T-helper 9 cell (primary cell): ENCODE data around the gene SF3B4.

Source experiments
- DNase-seq: peaks from one replicate; pipeline ENCODE4 v3.0.0-alpha.2; 2020

Gene SF3B4

DNA sequence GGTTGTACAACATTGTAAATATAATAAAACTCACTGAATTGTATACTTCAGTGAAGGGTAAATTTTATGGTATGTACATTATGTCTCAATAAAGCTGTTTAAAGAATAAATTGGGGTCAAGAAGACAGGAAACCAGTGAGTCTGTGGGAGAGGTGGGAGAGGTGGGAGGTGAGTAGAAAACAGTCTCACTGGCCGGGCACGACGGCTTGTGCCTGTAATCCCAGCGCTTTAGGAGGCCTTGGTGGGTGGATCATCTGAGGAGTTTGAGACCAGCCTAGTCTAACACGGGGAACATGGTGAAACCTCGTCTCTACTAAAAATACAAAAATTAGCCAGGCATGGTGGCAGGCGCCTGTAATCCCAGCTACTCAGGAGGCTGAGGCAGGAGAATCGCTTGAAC is 4.9 kb upstream of the SF3B4 start:
- no peak for DNase-seq

DNA sequence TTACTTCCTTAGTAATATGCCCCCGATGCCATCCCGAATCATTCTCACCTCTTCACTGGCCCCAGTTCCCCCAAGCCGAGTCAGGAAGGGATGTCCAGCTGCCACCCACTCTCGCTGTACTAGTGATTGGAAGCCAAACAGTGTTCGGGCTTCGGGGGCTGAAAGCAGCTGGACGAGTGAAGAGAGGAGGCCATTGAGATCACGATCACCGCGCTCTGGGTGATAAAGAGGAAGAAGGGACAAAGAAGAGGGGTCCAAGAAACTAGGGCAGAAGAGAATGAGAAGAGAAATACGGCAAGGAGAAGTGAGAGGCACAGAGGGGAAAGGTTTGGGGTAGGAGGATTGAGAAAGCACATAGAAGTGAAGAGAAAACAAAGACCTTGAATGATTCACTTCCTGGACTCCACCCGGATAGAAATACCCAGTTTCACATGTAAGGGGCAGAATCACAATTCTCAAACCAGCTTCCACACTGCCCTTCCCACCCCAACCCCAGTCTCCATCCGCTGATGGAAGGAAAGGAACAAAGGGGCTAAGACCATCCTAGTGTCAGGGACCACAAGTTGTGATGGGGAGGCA is 3.7 kb upstream of the SF3B4 start:
- no peak for DNase-seq

DNA sequence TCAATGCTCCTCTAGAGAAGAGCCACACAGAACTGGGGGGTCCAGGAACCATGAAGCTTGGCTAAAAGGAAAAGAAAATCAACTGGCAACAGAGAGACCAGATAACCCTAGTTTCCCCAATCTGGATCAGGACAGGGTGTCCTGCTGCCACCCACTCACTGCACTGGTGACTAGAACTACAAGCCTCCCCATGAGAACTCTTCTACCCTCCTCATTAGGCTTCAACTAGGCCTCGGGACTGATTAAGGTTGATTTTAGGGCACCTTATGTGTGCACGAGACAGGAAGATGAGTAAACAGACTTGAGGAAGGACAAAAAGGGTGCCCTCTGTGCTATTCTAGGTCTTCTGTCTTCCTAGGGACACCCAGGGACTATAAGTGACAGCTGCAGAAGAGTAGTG is 2.3 kb upstream of the SF3B4 start:
- no peak for DNase-seq

- no peak for DNase-seq
These were observed 760 bp upstream of the SF3B4 start for GRCh38 chr1:149928401-149928724.

- no peak for DNase-seq
These were observed 494 bp downstream of the SF3B4 start for GRCh38 chr1:149927056-149927562.

- DNase-seq: no peak
These were observed 1.3 kb downstream of the SF3B4 start for GRCh38 chr1:149926296-149926695.

DNA sequence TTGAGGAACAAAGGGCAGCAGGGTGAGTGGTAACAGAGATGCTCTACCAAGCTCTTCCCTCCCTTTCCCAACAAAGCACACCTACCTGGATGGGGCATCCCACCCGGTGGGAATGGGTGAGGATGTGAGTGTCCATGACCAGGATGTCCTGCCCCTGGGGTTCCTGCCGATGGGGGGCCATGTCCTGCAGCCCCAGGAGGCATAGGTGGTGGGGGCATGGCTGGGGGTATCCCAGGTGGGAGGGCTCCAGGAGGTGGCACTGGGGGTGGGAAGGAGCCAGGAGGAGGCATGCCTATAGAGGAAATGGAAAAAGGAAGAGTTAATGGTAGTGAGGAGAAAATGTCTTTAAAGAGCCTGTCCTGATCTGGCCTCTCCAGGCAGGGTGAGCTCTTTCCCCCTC is 1.9 kb downstream of the SF3B4 start:
- no peak for DNase-seq

- DNase-seq: no peak
These were observed 2.3 kb downstream of the SF3B4 start for GRCh38 chr1:149925345-149925744.

DNA sequence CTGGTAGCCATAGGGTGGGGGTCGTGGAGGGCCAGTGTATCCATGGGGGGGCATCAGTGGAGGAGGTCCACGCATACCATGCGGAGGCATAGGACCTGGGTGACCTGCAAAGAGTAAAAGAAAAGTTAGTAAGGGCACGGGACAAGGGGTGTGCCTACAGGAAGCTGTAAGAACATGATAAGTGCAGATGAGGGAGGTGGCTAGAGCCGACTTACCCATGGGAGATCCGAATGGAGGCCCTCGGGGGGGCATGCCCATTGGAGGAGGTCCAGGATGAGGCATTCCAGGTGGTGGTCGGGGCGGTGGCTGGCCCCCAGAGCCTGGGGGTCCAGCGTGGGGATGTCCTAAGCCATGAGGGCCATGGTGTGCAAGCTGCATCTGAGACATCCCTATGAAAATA is 4.0 kb downstream of the SF3B4 start:
- DNase-seq: no peak

DNA sequence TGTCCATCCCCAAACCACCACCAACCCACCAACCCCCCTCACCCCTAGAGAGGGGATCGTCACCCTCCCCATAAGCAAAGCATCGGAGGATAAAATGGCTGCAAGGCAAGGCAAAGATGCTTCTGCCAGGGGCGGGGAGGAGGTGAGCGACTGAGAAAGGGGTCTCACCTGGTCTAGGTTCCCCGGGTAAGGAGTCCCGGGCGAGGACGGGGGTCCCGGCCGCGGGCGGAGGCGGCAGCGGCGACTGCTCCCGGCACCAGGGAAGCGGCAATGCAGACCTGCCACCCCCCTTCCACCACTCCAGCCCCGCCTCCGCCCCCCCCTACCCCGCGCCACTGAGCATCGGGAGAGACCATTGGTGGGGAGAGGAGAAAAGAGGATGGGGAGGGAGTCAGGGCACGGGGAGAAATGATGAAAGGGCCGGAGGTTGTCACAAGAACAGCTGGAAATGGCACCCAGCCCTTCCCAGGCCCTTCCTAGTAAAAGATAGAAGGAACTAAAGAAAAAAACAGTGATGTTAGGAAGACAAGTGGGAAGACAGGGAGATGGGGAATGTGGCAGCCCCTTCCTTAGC is 9.9 kb downstream of the SF3B4 start, which contains the start of gene SV2A:
Gene SV2A (minus strand): TSS at position 274 of the 574 bp plus-strand sequence. CDS start 4,004 bp downstream, outside the sequence.
- DNase-seq: peak; percentile 49

DNA sequence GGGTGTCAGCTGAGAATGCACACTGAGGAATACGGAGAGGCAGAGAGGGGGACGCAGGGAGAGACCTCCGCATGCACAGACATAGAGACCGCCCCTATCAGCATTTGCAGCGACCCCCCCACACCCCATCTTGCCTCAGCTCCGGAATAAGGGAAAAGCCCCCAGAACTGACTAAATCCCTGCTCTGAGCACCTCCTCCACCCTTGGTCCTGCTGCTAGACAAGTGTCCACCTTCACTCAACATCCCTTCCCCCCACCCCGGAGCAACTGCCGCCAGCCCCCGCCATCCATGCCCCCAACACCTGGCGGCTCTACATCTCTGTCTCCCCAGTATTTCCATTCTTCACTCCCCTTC is 10.7 kb downstream of the SF3B4 start:
- no peak for DNase-seq

DNA sequence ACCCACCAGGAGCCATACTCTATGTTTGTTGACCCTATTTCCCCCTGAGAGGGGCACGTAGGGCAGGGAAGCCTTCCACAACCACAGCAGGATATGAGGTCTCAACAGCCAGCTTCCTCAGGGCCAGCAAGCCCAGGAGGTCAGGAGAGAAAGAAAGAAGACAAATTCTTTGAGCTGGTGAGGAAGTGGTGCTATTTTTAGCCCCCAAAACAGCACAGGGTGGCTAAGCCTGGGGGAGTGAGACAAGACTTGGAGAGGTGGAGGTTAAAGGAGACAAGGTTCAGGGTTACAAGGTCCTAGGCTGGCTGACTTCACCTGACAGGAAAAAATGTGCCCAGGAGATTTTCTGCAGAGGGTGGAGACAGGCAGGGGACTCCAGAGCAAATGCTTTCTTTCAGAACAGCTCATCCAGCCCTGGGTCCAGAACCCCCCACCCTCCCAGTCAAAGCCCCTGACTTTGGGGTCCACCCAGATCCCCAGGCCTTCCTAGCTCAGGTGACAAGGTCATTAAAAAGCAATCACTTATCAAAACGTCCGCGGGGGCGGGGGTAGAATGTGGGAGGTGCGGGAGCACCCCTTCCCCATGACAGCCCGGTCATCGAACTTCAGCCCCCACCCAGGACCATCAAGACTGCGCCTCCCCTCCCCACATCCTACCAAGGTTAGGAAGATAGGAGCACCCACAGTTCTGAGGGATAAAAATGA is 11.3 kb downstream of the SF3B4 start:
- DNase-seq: no peak

GRCh38 chr1:149915429-149916192 is 12.0 kb downstream of the SF3B4 start:
- DNase-seq: no peak

DNA sequence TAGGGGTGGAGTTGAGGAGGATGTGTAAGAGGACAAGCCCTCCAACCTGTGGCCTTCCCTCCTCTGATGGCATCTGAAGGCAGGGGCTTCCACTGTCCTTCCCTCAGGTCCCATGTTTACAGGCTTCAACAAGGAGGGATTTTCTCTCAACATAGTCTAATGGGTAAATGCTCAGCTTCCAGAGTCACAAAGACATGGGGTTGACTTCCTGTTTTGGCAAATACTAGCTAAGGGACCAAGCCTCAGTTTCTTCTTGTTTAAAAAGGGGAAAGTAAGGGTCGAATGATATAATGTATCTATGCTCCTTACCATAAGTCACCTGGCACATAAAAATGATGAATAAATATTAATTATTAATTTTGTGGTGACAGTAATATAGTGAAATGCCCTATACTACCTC is 13.1 kb downstream of the SF3B4 start:
- no peak for DNase-seq

DNA sequence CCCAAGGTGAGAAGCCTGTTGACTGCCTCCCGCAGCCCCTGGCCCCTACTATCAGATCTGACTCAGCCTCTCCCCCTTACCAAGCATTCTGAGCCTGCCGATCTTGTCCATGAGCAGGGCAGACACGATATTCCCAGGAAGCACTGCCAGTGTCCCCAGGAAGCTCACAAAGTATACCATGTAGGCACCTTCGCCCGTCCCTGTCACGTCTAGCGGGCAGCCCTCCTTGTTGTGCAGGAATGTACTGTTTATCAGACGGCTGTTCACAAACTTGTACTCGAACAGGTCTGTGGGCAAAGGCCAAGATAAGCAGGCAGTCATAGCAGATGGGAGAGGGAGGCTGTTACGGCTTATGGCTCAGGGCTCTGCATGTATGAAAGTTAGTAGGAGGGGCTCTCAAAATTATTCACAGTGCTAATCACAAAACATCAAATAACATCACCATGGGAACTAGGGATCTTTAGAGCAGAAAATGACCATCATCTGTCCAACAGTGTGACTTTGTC is 21.0 kb downstream of the SF3B4 start:
- DNase-seq: no peak

GRCh38 chr1:149903836-149904491 is 23.6 kb downstream of the SF3B4 start:
- DNase-seq: no peak

DNA sequence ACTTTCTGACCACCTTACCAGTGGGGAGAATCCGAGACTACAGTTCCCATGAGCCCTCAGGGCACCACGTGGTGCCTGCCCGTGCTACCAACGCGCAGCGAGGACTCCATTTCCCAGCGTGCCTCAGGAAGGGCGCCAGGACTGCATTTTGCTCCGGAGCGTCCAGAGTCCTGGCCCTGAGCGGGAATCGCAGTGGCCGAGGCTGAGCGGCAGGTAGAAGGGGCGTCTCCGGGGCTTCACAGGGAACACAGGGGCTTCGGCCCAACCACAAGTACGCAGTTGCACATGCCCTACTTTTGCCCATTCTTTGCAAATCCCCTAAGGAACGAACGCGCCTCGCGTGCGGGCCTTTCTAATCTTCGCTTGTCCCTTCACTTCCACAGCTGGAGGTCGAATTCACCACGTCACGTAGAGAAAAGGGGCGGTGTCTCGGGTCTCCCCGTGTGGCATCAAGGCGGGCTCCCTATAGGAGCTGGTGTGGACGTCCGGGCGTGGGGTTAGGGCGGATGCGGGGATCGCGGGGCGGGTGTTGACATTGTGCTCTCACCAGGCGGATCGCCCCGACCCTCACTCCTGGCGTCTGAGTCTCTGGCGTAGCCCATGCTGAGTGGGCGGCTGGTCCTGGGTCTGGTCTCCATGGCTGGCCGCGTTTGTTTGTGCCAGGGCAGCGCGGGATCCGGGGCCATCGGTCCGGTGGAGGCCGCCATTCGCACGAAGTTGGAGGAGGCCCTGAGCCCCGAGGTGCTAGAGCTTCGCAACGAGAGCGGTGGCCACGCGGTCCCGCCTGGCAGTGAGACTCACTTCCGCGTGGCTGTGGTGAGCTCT is 27.9 kb downstream of the SF3B4 start, which contains the start of gene BOLA1:
Gene BOLA1 (plus strand): TSS at position 109 of the 825 bp plus-strand sequence. CDS start 492 bp downstream, at position 601.
- peak; percentile 72 for DNase-seq

DNA sequence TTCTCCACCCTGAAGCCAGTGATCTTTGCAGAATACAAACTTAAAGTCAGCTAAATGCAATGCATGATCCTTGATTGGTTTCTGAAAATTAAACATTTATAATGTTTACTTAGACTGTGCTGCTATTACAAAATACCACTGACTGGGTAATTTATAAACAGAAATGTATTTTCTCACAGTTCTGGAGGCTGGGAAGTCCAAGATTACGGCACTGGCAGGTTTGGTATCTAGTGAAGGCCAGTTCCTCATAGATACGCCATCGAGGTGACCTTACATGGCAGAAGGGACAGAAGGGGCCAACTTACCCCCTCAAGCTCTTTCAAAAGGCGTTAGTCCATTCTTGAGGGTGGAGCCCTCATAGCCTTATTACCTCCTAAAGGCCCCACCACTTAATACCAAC is 31.0 kb downstream of the SF3B4 start:
- no peak for DNase-seq

- no peak for DNase-seq
These were observed 38.7 kb downstream of the SF3B4 start for GRCh38 chr1:149888999-149889289.

- DNase-seq: peak; percentile 53
These were observed 39.2 kb downstream of the SF3B4 start for GRCh38 chr1:149888247-149888998.
